ENCODE results near the gene HBA2. TPM values are rescaled to one million over a fixed set of nuclear protein-coding genes. Genes with fewer than 3 reads are reported as not detected.
"Not testable (repeated sequence)": the region's sequence is repeated elsewhere in the genome, so short reads cannot be mapped to it uniquely, and the experiment has no call there.

Gene HBA2
- total RNA-seq, 1 donor from 2014 or later, result not detected

GRCh38 chr16:185213-185612, 12.5 kb downstream of the HBA2 start:
- no peak overlapping the region for H3K27ac Mint-ChIP-seq
- H3K27me3 Mint-ChIP-seq, result no peaks in the 10 kb centered on the region
- peaks cover 28% of the 10 kb centered on the region for H3K36me3 Mint-ChIP-seq (ENCODE audit: low read depth)
- no peaks in the 10 kb centered on the region for H3K9me3 Mint-ChIP-seq
- intact Hi-C loops (cut with micrococcal nuclease), result no loop called here
- H3K4me3 Mint-ChIP-seq, result no peak overlapping the region
- H3K4me1 Mint-ChIP-seq, result peaks cover 2% of the 10 kb centered on the region
- no peak for DNase-seq

- intact Hi-C loops (cut with micrococcal nuclease), result no loop called here
- H3K9me3 Mint-ChIP-seq, result no peaks in the 10 kb centered on the region
- no peaks in the 10 kb centered on the region for H3K27me3 Mint-ChIP-seq
- DNase-seq, result no peak
- peaks cover 31% of the 10 kb centered on the region for H3K36me3 Mint-ChIP-seq (ENCODE audit: low read depth)
- no peak overlapping the region for H3K27ac Mint-ChIP-seq
- peaks cover 2% of the 10 kb centered on the region for H3K4me1 Mint-ChIP-seq
- no peak overlapping the region for H3K4me3 Mint-ChIP-seq
Measured at GRCh38 chr16:185691-186090, 13.0 kb downstream of the HBA2 start.

DNA sequence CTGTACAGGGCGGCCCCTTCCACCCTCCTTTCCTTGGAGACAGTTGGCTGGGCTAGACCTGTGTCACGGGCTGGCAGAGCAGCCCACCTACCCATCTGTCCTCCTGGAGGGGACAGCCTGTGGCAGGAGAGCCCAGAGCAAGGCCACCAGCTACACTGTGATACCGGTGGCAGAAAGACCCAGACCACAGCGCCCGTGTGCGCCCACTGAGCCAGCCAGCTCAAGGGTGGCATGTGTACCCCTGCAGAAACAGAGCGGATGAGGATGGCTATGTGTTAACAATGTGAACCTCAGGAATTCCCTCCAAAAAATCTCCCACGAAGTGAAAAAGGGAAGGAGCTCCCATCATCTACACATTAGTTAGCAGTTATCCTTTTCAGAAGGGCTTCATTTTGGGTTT, 14.7 kb downstream of the HBA2 start:
- Mint-ChIP-seq H3K4me1 (peaks cover 2% of the 10 kb centered on the region), H3K27ac (no peak overlapping the region), H3K4me3 (no peak overlapping the region), H3K27me3 (no peaks in the 10 kb centered on the region), H3K9me3 (no peaks in the 10 kb centered on the region), H3K36me3 (ENCODE audit: low read depth) (peaks cover 43% of the 10 kb centered on the region)
- DNase-seq, result no peak
- intact Hi-C loops (cut with micrococcal nuclease), result no loop called here

GRCh38 chr16:188674-189073, 16.0 kb downstream of the HBA2 start:
- DNase-seq, result peak; percentile 73
- H3K36me3 Mint-ChIP-seq (ENCODE audit: low read depth), result peaks cover 46% of the 10 kb centered on the region

DNA sequence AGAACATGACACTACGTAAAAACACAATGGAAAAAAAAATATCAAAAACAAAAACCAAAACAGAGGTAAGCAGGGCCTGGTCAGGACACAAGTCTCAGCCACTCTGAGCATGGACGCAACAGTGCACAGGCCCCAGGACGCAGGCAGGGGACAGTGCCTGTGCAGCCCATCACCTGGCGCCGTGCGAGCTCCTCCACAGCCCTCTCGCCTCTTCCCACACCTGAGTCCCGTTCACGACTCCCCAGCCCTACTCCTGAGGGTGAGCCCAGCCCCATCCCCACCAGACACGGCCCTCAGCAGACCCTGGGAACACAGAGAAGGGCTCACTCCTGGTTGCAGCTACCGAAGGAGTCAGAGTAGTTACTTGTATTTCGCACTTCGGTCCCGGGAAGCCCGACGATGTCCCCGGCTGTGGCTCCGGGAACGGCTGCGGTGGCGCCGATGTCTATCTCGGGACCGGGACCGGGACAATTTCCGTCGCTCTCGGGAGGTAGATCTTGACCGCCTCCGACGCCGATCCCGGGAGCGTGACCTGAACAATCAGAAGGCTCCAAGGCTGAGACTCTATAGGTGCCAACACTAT, 17.0 kb downstream of the HBA2 start:
- H3K4me3 Mint-ChIP-seq, result no peak overlapping the region
- no peaks in the 10 kb centered on the region for H3K27me3 Mint-ChIP-seq
- peaks cover 2% of the 10 kb centered on the region for H3K4me1 Mint-ChIP-seq
- H3K9me3 Mint-ChIP-seq, result no peaks in the 10 kb centered on the region
- no peak for DNase-seq
- H3K27ac Mint-ChIP-seq, result no peak overlapping the region
- intact Hi-C loops (cut with micrococcal nuclease), result no loop called here
- H3K36me3 Mint-ChIP-seq (ENCODE audit: low read depth), result peaks cover 48% of the 10 kb centered on the region

More at GRCh38 chr16:188674-189073, 16.0 kb downstream of the HBA2 start:
- Mint-ChIP-seq H3K27ac (no peak overlapping the region), H3K9me3 (no peaks in the 10 kb centered on the region), H3K27me3 (no peaks in the 10 kb centered on the region), H3K4me1 (peaks cover 2% of the 10 kb centered on the region), H3K4me3 (no peak overlapping the region)
- intact Hi-C loops (cut with micrococcal nuclease), result no loop called here

DNA sequence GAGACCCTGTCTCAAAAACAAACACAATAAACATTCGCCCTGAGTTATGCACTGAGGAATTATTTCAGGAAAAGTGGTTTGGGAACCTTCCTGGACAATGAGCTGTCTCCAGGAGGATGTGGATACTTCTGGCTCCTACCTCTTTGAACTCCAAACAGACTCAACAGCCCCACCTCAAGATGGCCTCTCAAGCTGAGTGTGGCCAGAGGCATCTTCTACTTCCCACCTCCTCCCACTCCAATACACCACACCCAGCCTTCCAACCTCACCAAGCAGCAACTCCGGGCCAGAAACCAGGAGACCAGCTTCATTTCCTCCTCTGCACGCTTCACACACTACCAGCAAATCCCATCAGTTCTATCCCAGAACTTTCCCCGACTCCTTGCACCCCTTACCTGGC, 19.2 kb downstream of the HBA2 start:
- H3K27ac Mint-ChIP-seq, result no peak overlapping the region
- H3K27me3 Mint-ChIP-seq, result no peaks in the 10 kb centered on the region
- H3K4me1 Mint-ChIP-seq, result peaks cover 2% of the 10 kb centered on the region
- H3K36me3 Mint-ChIP-seq (ENCODE audit: low read depth), result peaks cover 54% of the 10 kb centered on the region
- H3K9me3 Mint-ChIP-seq, result no peaks in the 10 kb centered on the region
- DNase-seq, result no peak
- no peak overlapping the region for H3K4me3 Mint-ChIP-seq
- intact Hi-C loops (cut with micrococcal nuclease), result no loop called here

GRCh38 chr16:192686-193085, 20.0 kb downstream of the HBA2 start:
- no peak overlapping the region for H3K4me3 Mint-ChIP-seq
- no peak overlapping the region for H3K27ac Mint-ChIP-seq
- no peaks in the 10 kb centered on the region for H3K27me3 Mint-ChIP-seq
- intact Hi-C loops (cut with micrococcal nuclease), result no loop called here
- H3K9me3 Mint-ChIP-seq, result no peaks in the 10 kb centered on the region
- peaks cover 2% of the 10 kb centered on the region for H3K4me1 Mint-ChIP-seq
- H3K36me3 Mint-ChIP-seq (ENCODE audit: low read depth), result peaks cover 54% of the 10 kb centered on the region
- DNase-seq, result no peak

DNA sequence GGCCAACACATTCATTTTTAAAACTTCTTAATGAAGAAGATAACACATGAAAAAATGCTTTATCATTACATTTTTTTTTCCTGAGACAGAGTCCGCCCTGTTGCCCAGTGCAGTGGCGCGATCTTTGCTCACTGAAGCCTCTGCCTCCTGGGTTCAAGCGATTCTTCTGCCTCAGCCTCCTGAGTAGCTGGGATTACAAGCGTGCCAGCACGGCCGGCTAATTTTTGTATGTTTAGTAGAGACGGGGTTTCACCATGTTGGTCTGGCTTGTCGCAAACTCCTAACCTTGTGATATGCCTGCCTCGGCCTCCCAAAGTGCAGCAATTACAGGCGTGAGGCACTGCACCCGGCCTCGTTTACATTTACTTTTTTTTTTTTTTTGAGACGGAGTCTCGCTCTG, 20.8 kb downstream of the HBA2 start:
- Mint-ChIP-seq H3K4me1 (peaks cover 2% of the 10 kb centered on the region), H3K9me3 (no peaks in the 10 kb centered on the region), H3K27ac (no peak overlapping the region), H3K27me3 (no peaks in the 10 kb centered on the region), H3K36me3 (ENCODE audit: low read depth) (peaks cover 60% of the 10 kb centered on the region), H3K4me3 (no peak overlapping the region)
- intact Hi-C loops (cut with micrococcal nuclease), result no loop called here
- DNase-seq, result no peak

DNA sequence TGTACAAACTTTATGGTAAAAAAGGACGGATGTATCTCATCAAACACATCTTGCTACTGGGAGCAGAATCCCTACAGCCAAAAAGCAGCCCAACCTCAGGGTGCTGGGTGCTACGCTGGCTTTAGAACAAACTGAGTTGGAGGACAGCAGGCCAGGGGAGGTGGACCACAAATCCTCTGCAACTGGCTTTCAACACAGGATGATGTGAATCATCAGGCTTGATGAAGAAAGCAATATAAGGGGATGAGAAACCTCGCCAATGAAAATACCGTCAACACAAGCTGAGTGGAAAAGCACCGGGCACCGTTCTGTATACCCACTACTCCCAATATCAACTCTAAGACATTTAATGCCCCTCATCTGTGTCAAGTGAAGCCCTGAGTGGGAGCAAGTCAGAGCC, 21.8 kb downstream of the HBA2 start:
- intact Hi-C loops (cut with micrococcal nuclease), result no loop called here
- H3K9me3 Mint-ChIP-seq, result no peaks in the 10 kb centered on the region
- peaks cover 54% of the 10 kb centered on the region for H3K36me3 Mint-ChIP-seq (ENCODE audit: low read depth)
- H3K4me3 Mint-ChIP-seq, result no peak overlapping the region
- no peaks in the 10 kb centered on the region for H3K27me3 Mint-ChIP-seq
- no peak for DNase-seq
- H3K27ac Mint-ChIP-seq, result no peak overlapping the region
- no peaks in the 10 kb centered on the region for H3K4me1 Mint-ChIP-seq

DNA sequence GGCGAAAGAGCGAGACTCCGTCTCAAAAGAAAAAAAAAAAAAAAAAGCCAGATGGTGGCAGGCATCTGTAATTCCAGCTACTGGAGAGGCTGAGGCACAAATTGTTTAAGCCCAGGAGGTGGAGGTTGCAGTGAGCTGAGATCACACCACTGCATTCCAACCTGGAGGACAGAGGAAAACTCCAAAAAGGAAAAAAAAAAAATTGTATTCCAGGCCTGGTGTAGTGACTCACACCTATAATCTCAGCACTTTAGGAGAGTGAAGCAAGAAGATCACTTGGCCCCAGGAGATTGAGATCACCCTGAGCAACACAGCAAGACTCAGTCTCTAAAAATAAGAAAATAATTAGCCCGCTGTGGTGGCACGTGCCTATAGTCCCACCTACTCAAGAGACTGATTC, 27.7 kb downstream of the HBA2 start:
- no peak for DNase-seq
- H3K27me3 Mint-ChIP-seq, result no peaks in the 10 kb centered on the region
- H3K36me3 Mint-ChIP-seq (ENCODE audit: low read depth), result peaks cover 59% of the 10 kb centered on the region
- intact Hi-C loops (cut with micrococcal nuclease), result no loop called here
- no peaks in the 10 kb centered on the region for H3K4me1 Mint-ChIP-seq
- H3K9me3 Mint-ChIP-seq, result no peaks in the 10 kb centered on the region
- no peak overlapping the region for H3K4me3 Mint-ChIP-seq
- H3K27ac Mint-ChIP-seq, result no peak overlapping the region

DNA sequence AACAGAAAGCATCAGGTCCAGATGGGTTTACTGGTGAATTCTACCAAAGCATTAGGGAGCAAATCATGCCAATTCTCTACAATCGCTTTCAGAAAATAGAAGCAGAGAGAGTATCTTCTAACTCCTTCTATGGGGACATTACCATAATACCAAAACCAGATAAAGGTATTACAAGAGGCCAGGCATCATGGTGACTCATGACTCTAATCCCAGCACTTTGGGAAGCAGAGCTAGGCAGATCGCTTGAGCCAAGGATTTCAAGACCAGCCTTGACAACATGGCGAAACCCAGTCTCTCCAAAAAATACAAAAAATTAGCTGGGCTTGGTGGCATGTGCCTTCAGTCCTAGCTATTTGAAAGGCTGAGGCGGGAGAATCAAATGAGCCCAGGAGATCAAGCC, 30.6 kb downstream of the HBA2 start:
- H3K9me3 Mint-ChIP-seq, result no peaks in the 10 kb centered on the region
- H3K36me3 Mint-ChIP-seq (ENCODE audit: low read depth), result peaks cover 60% of the 10 kb centered on the region
- no peak for DNase-seq
- H3K4me3 Mint-ChIP-seq, result no peak overlapping the region
- no peak overlapping the region for H3K27ac Mint-ChIP-seq
- intact Hi-C loops (cut with micrococcal nuclease), result no loop called here
- H3K27me3 Mint-ChIP-seq, result no peaks in the 10 kb centered on the region
- H3K4me1 Mint-ChIP-seq, result peaks cover 7% of the 10 kb centered on the region

GRCh38 chr16:204046-204445, 31.4 kb downstream of the HBA2 start:
- H3K9me3 Mint-ChIP-seq; H3K4me1 Mint-ChIP-seq; DNase-seq; H3K4me3 Mint-ChIP-seq; H3K27ac Mint-ChIP-seq; intact Hi-C loops (cut with micrococcal nuclease); H3K27me3 Mint-ChIP-seq: not testable (repeated sequence)
- H3K36me3 Mint-ChIP-seq (ENCODE audit: low read depth), result peaks cover 59% of the 10 kb centered on the region

GRCh38 chr16:209359-209758, 36.7 kb downstream of the HBA2 start:
- H3K27ac Mint-ChIP-seq; H3K4me1 Mint-ChIP-seq; H3K27me3 Mint-ChIP-seq; H3K9me3 Mint-ChIP-seq; H3K4me3 Mint-ChIP-seq; intact Hi-C loops (cut with micrococcal nuclease); DNase-seq: not testable (repeated sequence)
- H3K36me3 Mint-ChIP-seq (ENCODE audit: low read depth), result peaks cover 46% of the 10 kb centered on the region

DNA sequence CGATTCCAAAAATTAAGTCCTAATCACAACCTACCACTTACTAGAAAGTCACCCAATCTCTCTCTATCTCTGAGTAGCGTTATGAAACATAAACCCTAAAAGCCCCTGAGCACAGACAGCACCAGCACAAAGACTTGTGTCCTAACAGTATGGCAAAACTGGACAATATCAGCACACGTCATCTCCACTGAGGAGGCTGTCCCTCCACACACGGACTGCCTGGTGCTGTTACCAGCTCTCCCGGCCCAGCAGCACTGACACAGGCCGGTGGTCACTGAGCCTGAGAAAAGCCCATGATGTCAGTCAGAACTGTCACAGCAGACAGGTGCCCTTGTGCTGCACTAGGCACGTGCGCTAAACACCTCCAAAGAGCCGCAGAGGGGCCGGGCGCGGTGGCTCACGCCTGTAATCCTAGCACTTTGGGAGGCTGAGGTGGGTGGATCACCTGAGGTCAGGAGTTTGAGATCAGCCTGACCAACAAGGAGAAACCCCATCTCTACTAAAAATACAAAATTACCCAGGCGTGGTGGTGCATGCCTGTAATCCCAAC, 39.0 kb downstream of the HBA2 start:
- H3K27me3 Mint-ChIP-seq; H3K9me3 Mint-ChIP-seq; H3K4me3 Mint-ChIP-seq; DNase-seq; intact Hi-C loops (cut with micrococcal nuclease); H3K4me1 Mint-ChIP-seq; H3K27ac Mint-ChIP-seq: not testable (repeated sequence)
- H3K36me3 Mint-ChIP-seq (ENCODE audit: low read depth), result peaks cover 45% of the 10 kb centered on the region

GRCh38 chr16:212999-213398, 40.3 kb downstream of the HBA2 start:
- H3K27ac Mint-ChIP-seq, result no peak overlapping the region
- no peak overlapping the region for H3K4me3 Mint-ChIP-seq
- no peaks in the 10 kb centered on the region for H3K9me3 Mint-ChIP-seq
- no peaks in the 10 kb centered on the region for H3K27me3 Mint-ChIP-seq
- peaks cover 2% of the 10 kb centered on the region for H3K4me1 Mint-ChIP-seq
- peaks cover 40% of the 10 kb centered on the region for H3K36me3 Mint-ChIP-seq (ENCODE audit: low read depth)
- no peak for DNase-seq
- intact Hi-C loops (cut with micrococcal nuclease), result no loop called here
